ENCODE data around the gene TPSB2.

Gene TPSB2

GRCh38 chr16:1218930-1219611 lies 10.9 kb downstream of the TPSB2 start:
- H3K9me3 ChIP-seq (replicated peaks; ENCODE audit: insufficient read depth, low read length): no peaks in the 10 kb centered on the region
- no peak overlapping the region for H3K27ac ChIP-seq (ENCODE audit: low read length)
- H3K4me2 ChIP-seq (ENCODE audit: low read depth, low read length): no peak overlapping the region
- H3K9me2 ChIP-seq (replicated peaks; ENCODE audit: insufficient read depth, low read length): no peaks in the 10 kb centered on the region
- H4K20me1 ChIP-seq (ENCODE audit: insufficient read depth, low read length): no peaks in the 10 kb centered on the region
- no peak overlapping the region for H3K9ac ChIP-seq (ENCODE audit: low read length)
- DNase-seq: no peak
- no peaks in the 10 kb centered on the region for H3F3A ChIP-seq (ENCODE audit: insufficient read depth, low read length)
- no peak for TF ChIP-seq EZH2phosphoT487 (IDR thresholded peaks at IDR 0.05; ENCODE audit: low read length)
- no peak for TF ChIP-seq EZH2 (optimal IDR thresholded peaks at IDR 0.05; ENCODE audit: low read depth, low read length)
- H3K27me3 ChIP-seq (replicated peaks; ENCODE audit: insufficient read depth, low read length): peaks cover 98% of the 10 kb centered on the region
- no peak overlapping the region for H2AFZ ChIP-seq (ENCODE audit: low read length)
- H3K4me1 ChIP-seq (ENCODE audit: low read length): no peaks in the 10 kb centered on the region
- H3K36me3 ChIP-seq (replicated peaks; ENCODE audit: insufficient read depth, low read length): no peaks in the 10 kb centered on the region
- H3K4me3 ChIP-seq (ENCODE audit: low read length): no peak overlapping the region
- H3K79me2 ChIP-seq (ENCODE audit: low read length): no peaks in the 10 kb centered on the region

DNA sequence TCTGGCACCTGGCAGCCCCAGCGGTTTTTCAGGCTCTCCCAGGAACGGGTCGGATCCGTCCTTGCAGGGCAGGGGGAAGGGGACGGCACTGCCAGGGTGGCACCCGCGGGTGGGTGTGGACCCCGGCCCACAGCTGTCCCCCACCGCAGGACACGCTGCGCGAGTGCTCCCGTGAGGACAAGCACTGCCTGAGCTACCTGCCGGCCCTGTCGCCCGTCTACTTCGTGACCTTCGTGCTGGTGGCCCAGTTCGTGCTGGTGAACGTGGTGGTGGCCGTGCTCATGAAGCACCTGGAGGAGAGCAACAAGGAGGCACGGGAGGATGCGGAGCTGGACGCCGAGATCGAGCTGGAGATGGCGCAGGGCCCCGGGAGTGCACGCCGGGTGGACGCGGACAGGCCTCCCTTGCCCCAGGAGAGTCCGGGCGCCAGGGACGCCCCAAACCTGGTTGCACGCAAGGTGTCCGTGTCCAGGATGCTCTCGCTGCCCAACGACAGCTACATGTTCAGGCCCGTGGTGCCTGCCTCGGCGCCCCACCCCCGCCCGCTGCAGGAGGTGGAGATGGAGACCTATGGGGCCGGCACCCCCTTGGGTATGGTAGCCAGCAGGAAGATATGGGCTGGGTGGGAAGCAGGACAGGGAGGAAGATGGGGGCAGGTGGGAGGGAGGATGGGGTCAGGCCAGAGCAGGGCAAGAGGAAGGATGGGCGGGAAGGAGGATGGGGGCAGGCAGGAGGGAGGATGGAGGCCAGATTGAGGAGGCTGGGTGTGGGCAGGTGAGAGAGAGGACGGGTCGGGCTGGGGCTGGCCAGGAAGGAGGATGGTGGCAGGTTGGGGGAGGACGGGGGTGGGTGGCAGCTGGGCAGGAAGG lies 11.7 kb downstream of the TPSB2 start:
- Histone ChIP-seq H3K9me2 (replicated peaks; ENCODE audit: insufficient read depth, low read length) (no peaks in the 10 kb centered on the region), H3K9ac (ENCODE audit: low read length) (no peak overlapping the region), H3K79me2 (ENCODE audit: low read length) (no peaks in the 10 kb centered on the region), H3K4me2 (ENCODE audit: low read depth, low read length) (no peak overlapping the region), H3K27me3 (replicated peaks; ENCODE audit: insufficient read depth, low read length) (peaks cover 98% of the 10 kb centered on the region), H3K4me1 (ENCODE audit: low read length) (no peaks in the 10 kb centered on the region), H3K9me3 (replicated peaks; ENCODE audit: insufficient read depth, low read length) (no peaks in the 10 kb centered on the region), H2AFZ (ENCODE audit: low read length) (no peak overlapping the region), H3K36me3 (replicated peaks; ENCODE audit: insufficient read depth, low read length) (no peaks in the 10 kb centered on the region), H3K4me3 (ENCODE audit: low read length) (no peak overlapping the region), H3K27ac (ENCODE audit: low read length) (no peak overlapping the region), H4K20me1 (ENCODE audit: insufficient read depth, low read length) (no peaks in the 10 kb centered on the region), H3F3A (ENCODE audit: insufficient read depth, low read length) (no peaks in the 10 kb centered on the region)
- no peak for DNase-seq
- TF ChIP-seq, protein P1, sequence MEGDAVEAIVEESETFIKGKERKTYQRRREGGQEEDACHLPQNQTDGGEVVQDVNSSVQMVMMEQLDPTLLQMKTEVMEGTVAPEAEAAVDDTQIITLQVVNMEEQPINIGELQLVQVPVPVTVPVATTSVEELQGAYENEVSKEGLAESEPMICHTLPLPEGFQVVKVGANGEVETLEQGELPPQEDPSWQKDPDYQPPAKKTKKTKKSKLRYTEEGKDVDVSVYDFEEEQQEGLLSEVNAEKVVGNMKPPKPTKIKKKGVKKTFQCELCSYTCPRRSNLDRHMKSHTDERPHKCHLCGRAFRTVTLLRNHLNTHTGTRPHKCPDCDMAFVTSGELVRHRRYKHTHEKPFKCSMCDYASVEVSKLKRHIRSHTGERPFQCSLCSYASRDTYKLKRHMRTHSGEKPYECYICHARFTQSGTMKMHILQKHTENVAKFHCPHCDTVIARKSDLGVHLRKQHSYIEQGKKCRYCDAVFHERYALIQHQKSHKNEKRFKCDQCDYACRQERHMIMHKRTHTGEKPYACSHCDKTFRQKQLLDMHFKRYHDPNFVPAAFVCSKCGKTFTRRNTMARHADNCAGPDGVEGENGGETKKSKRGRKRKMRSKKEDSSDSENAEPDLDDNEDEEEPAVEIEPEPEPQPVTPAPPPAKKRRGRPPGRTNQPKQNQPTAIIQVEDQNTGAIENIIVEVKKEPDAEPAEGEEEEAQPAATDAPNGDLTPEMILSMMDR (IDR thresholded peaks at IDR 0.05; ENCODE audit: low read length): no peak

DNA sequence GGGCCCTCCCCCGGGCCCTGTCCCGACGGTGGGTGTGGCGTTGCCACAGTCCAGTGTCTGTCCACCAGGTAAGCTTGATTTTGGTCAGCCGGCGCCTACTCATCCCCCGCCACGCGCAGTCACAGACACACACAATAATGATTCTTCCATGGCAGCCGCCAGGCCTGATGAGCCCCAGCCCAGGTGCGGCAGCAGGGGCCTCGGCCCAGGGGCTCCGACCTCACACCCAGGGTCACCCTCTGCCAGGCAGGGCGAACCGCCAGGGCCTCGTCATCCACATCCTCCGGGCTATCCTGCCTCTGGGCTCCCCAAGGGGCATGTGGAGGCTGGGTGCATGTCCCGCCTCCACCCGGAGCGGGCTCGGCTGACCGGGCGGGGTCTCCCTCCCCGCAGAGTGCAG lies 12.5 kb downstream of the TPSB2 start:
- Histone ChIP-seq H3K79me2 (ENCODE audit: low read length) (no peaks in the 10 kb centered on the region), H4K20me1 (ENCODE audit: insufficient read depth, low read length) (no peaks in the 10 kb centered on the region), H3F3A (ENCODE audit: insufficient read depth, low read length) (no peaks in the 10 kb centered on the region), H3K27me3 (replicated peaks; ENCODE audit: insufficient read depth, low read length) (peaks cover 98% of the 10 kb centered on the region), H3K4me1 (ENCODE audit: low read length) (no peaks in the 10 kb centered on the region), H3K4me2 (ENCODE audit: low read depth, low read length) (no peak overlapping the region), H3K4me3 (ENCODE audit: low read length) (no peak overlapping the region), H3K27ac (ENCODE audit: low read length) (no peak overlapping the region), H2AFZ (ENCODE audit: low read length) (no peak overlapping the region), H3K36me3 (replicated peaks; ENCODE audit: insufficient read depth, low read length) (no peaks in the 10 kb centered on the region), H3K9me3 (replicated peaks; ENCODE audit: insufficient read depth, low read length) (no peaks in the 10 kb centered on the region), H3K9ac (ENCODE audit: low read length) (no peak overlapping the region), H3K9me2 (replicated peaks; ENCODE audit: insufficient read depth, low read length) (no peaks in the 10 kb centered on the region)
- no peak for DNase-seq
- TF ChIP-seq EZH2 (optimal IDR thresholded peaks at IDR 0.05; ENCODE audit: low read depth, low read length): no peak
- TF ChIP-seq, protein P1 (IDR thresholded peaks at IDR 0.05; ENCODE audit: low read length): no peak
- no peak for TF ChIP-seq EZH2phosphoT487 (IDR thresholded peaks at IDR 0.05; ENCODE audit: low read length)
